HepG2 (cell line): ENCODE measurements around the gene GUCA2B. TPM values are rescaled to one million over a fixed set of nuclear protein-coding genes. Genes with fewer than 3 reads are reported as not detected.

Source experiments
- ATAC-seq: fragments of 200-7000 bp; cut with Tn5 transposase; 3 replicates; pipeline ENCODE4 v1.9.1; 2020; ENCODE audit warnings: mild to moderate bottlenecking, moderate library complexity
- BruUV-seq: library from RNA; stranded (reverse); fragments of 400-500 nt; replicated peaks from 2 replicates; lab custom pipeline; 2021; lab: Mats Ljungman, UMichigan
- CTCF ChIA-PET: fragments of 300-600 bp; formaldehyde crosslinking; extraction: SDS; loops from one replicate; lab custom pipeline; 2021; ENCODE audit warnings: low total read pairs, inconsistent platforms, low intra/inter-chr PET ratio; lab: Yijun Ruan, JAX
- POLR2A ChIA-PET: fragments of 350-600 bp; sonication (Branson Sonifier 250); formaldehyde crosslinking; loops from one replicate; lab custom pipeline; 2020; ENCODE audit warnings: antibody characterized with exemption, inconsistent platforms; lab: Yijun Ruan, JAX
- DNase-seq: peaks from one replicate; pipeline ENCODE4 v3.0.0-alpha.2; 2015; ENCODE audit warnings: low spot score
- FAIRE-seq: peaks from 3 replicates; lab custom pipeline; 2011; peaks lifted over from hg19 to GRCh38; lab: Jason Lieb, UNC
- H2AFZ ChIP-seq: one replicate; pipeline ENCODE4 v1.6.1; 2011; ENCODE audit warnings: low read length, inconsistent platforms
- H3K27ac ChIP-seq: fragments of 300-600 bp; 3 replicates; pipeline ENCODE4 v1.8.0; 2011; ENCODE audit warnings: mixed run types, mild to moderate bottlenecking, mixed read lengths, low read length, inconsistent platforms; ENCODE audit not compliant: insufficient read depth; ENCODE audit errors: extremely low read length
- H3K27me3 ChIP-seq, 2 experiments: fragments of 200-600 bp in 1 of 2; 2 replicates in 1 of 2; 3 replicates in 1 of 2; pipeline versions ENCODE4 v1.6.0 to v1.8.0; 2011; ENCODE audit warnings: low read length in 2 of 2, mild to moderate bottlenecking in 2 of 2, moderate library complexity in 2 of 2, inconsistent platforms in 1 of 2; ENCODE audit not compliant: insufficient read depth in 2 of 2, control insufficient read depth in 1 of 2
- H3K36me3 ChIP-seq, 2 experiments: fragments of 200-600 bp in 1 of 2; replicated peaks in 1 of 2; 2 replicates in 1 of 2; 3 replicates in 1 of 2; pipeline versions ENCODE4 v1.5.1 to v1.8.0; 2011; ENCODE audit warnings: low read length in 2 of 2, inconsistent platforms in 1 of 2; ENCODE audit not compliant: insufficient read depth in 2 of 2, control insufficient read depth in 1 of 2
- H3K4me1 ChIP-seq: 2 replicates; pipeline ENCODE4 v1.5.1; 2012; ENCODE audit warnings: low read length, inconsistent platforms; ENCODE audit not compliant: insufficient read depth
- H3K4me2 ChIP-seq: 2 replicates; pipeline ENCODE4 v1.6.0; 2011; ENCODE audit warnings: low read depth, low read length, inconsistent platforms
- H3K4me3 ChIP-seq, 3 experiments: fragments of 200-600 bp in 1 of 3; sonication (generic), shearing (Covaris generic) in 1 of 3; replicated peaks in 1 of 3; 2 replicates each; pipeline ENCODE4 v1.5.1; 2011 to 2016; ENCODE audit warnings: low read length in 3 of 3, inconsistent platforms in 2 of 3, low read depth in 2 of 3, mild to moderate bottlenecking in 2 of 3, control low read depth in 1 of 3, mixed read lengths in 1 of 3; ENCODE audit not compliant: insufficient read depth in 1 of 3
- H3K79me2 ChIP-seq: one replicate; pipeline ENCODE4 v1.6.1; 2011; ENCODE audit warnings: low read length, inconsistent platforms; ENCODE audit not compliant: insufficient read depth
- H3K9ac ChIP-seq: 2 replicates; pipeline ENCODE4 v1.6.0; 2011; ENCODE audit warnings: mild to moderate bottlenecking, low read depth, low read length, inconsistent platforms; ENCODE audit not compliant: insufficient read depth
- H3K9me3 ChIP-seq: 2 replicates; pipeline ENCODE4 v1.5.1; 2012; ENCODE audit warnings: mild to moderate bottlenecking, low read length
- H4K20me1 ChIP-seq: 2 replicates; pipeline ENCODE4 v1.6.0; 2011; ENCODE audit warnings: inconsistent platforms, mild to moderate bottlenecking, low read length, moderate library complexity; ENCODE audit not compliant: insufficient read depth
- AGO2 ChIP-seq: fragments of 200-400 bp; formaldehyde crosslinking; optimal IDR thresholded peaks from 2 replicates; pipeline ENCODE3; 2017; ENCODE audit warnings: mild to moderate bottlenecking, low read depth, low read length, moderate library complexity
- ARHGAP35 ChIP-seq: sonication (generic); formaldehyde crosslinking; IDR thresholded peaks from 2 replicates; pipeline ENCODE4 v1.9.0; 2022; ENCODE audit warnings: mild to moderate bottlenecking, inconsistent platforms, moderate library complexity, missing genetic modification reagents, borderline replicate concordance
- HMG20A ChIP-seq: IDR thresholded peaks from 2 replicates; pipeline ENCODE4 v1.6.1; 2016; ENCODE audit warnings: borderline replicate concordance
- HMGXB4 ChIP-seq, 2 experiments: sonication (generic) in 1 of 2; formaldehyde crosslinking in 1 of 2; IDR thresholded peaks; 2 replicates each; pipeline versions ENCODE4 v1.4.0 to v1.6.1; 2018 to 2020; ENCODE audit warnings: missing genetic modification reagents in 2 of 2, borderline replicate concordance in 1 of 2, low read depth in 1 of 2, mild to moderate bottlenecking in 1 of 2, missing biosample characterization in 1 of 2
- HNRNPH1 ChIP-seq: fragments of 200-400 bp; formaldehyde crosslinking; optimal IDR thresholded peaks from 2 replicates; pipeline ENCODE3; 2017; ENCODE audit warnings: mild to moderate bottlenecking, low read depth, low read length
- HOXA5 ChIP-seq: sonication (generic); formaldehyde crosslinking; IDR thresholded peaks from 2 replicates; pipeline ENCODE4 v1.4.0; 2020; ENCODE audit warnings: missing genetic modification reagents
- MBD4 ChIP-seq: IDR thresholded peaks from 2 replicates; pipeline ENCODE4 v1.6.1; 2012; ENCODE audit warnings: low read length, inconsistent platforms, borderline replicate concordance
- PAXIP1 ChIP-seq: sonication (generic); formaldehyde crosslinking; conservative IDR thresholded peaks from 2 replicates; pipeline ENCODE4 v1.4.0; 2020; ENCODE audit warnings: mild to moderate bottlenecking, missing genetic modification reagents, moderate library complexity
- SMAD3 ChIP-seq: sonication (generic); formaldehyde crosslinking; IDR thresholded peaks from 2 replicates; pipeline ENCODE4 v1.4.0; 2020; ENCODE audit warnings: missing genetic modification reagents
- SMARCC2 ChIP-seq: fragments of 450-650 bp; IDR thresholded peaks from 2 replicates; pipeline ENCODE4 v1.6.1; 2017; ENCODE audit warnings: antibody characterized with exemption, mild to moderate bottlenecking
- SMC3 ChIP-seq: IDR thresholded peaks from 2 replicates; pipeline ENCODE4 v1.6.1; 2011; ENCODE audit warnings: low read length, improper control_type of control experiment
- SOX5 ChIP-seq: IDR thresholded peaks from 2 replicates; pipeline ENCODE4 v1.6.1; 2016; ENCODE audit warnings: borderline replicate concordance
- STAG1 ChIP-seq: sonication (generic); formaldehyde crosslinking; IDR thresholded peaks from 2 replicates; pipeline ENCODE4 v1.4.0; 2020; ENCODE audit warnings: missing genetic modification reagents
- TARDBP ChIP-seq: sonication (generic); formaldehyde crosslinking; IDR thresholded peaks from 2 replicates; pipeline ENCODE4 v1.8.0; 2022; ENCODE audit warnings: mild to moderate bottlenecking, missing genetic modification reagents
- XRCC5 ChIP-seq: fragments of 200-400 bp; formaldehyde crosslinking; optimal IDR thresholded peaks from 2 replicates; pipeline ENCODE3; 2017; ENCODE audit warnings: mild to moderate bottlenecking, low read length
- ZMYM4 ChIP-seq: sonication (generic); formaldehyde crosslinking; IDR thresholded peaks from 2 replicates; pipeline ENCODE4 v1.8.1; 2023; ENCODE audit warnings: mild to moderate bottlenecking, missing genetic modification reagents
- WGBS: methylation state at CpG from one replicate; pipeline ENCODE4 v1.1.6; 2017; ENCODE audit warnings: low lambda C conversion rate; 5-methylcytosine and 5-hydroxymethylcytosine counted together
- in situ Hi-C: cut with HindIII; loops from 2 replicates; pipeline ENCODE4 v1.10.0; 2017; ENCODE audit warnings: low pct_unique_long_range_greater_than_20kb; ENCODE audit not compliant: extremely low pct_ligation_motif_present
- intact Hi-C: fragments of 100-400 bp; cut with micrococcal nuclease; formaldehyde crosslinking; loops from one replicate; pipeline ENCODE4 v1.10.0; 2022; ENCODE audit not compliant: unreplicated experiment
- polyA plus RNA-seq, 8 experiments: library from polyadenylated mRNA; depleted of rRNA in 3 of 8; stranded (reverse) in 7 of 8; unstranded in 1 of 8; fragments of >200 nt; fragmentation: Illumina TruSeq in 4 of 8; extraction: Trizol in 4 of 8; gene quantifications; 2 replicates each; pipeline versions ENCODE4 v1.2.1 to v1.2.3, GENCODE V29; 2011 to 2016; ENCODE audit warnings: low read depth in 4 of 8, missing spikeins in 1 of 8, mixed read lengths in 1 of 8; ENCODE audit not compliant: insufficient read depth in 1 of 8
- total RNA-seq, 5 experiments: library from RNA; depleted of rRNA; stranded (reverse); fragments of >200 nt; fragmentation: Illumina TruSeq; extraction: Trizol; gene quantifications; 2 replicates each; pipeline ENCODE4 v1.2.3, GENCODE V29; 2016; ENCODE audit warnings: low read depth in 1 of 5
- TF ChIP-seq, protein P1 (sequence below): sonication (generic); formaldehyde crosslinking; IDR thresholded peaks from 2 replicates; pipeline ENCODE4 v1.5.0; 2020; ENCODE audit warnings: mild to moderate bottlenecking, missing genetic modification reagents, moderate library complexity

GUCA2B gene
- total and polyA plus RNA-seq, 2 of the 13 experiments (the other 11 are each of a cell fraction or from before 2014, with no cell fraction given) = not detected

DNA sequence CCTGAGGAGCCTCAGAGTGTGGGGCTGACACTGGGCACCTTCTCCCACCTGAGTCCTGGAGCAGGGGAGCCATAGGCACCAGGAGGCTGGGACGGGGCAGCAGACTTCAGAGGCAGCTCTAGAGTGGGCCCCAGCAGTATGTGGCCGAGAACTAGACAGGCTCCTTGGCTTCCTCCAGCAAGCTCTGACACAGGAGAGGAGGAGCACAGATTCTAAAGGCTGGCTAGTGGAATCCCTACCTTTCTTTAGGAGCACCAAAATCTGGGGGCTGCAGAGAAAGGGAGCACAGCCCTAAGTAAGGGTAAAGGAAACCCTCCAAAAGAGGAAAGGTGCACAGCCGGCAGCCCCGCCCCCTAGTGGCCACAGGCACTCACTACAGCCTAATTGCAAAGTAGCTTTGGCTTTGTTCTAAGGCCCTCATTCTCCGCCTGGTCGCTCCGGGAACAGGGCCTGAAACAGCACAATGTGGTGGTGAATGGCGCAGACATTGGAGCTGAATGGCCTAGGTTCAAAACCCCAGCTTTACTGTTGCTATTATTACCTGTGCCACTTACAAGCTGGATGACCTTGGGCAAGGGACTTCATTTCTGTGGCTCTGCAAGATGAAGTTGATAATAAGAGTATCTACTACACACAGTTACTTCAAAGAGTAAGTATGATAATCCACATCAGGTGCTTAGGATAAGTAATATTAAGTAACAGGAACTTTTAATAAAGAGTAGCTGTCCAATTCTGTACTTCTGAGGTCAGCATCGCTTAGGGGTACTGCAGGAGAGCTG, 20.1 kb downstream of the GUCA2B start:
- TF ChIP-seq HMG20A (CRISPR knock-in tag) (no peak), ZMYM4 (CRISPR knock-in tag) (0 out of 2 replicates have a peak, but pooled peaks have one; percentile 27), PAXIP1 (CRISPR knock-in tag) (no peak), HOXA5 (0 out of 2 replicates have a peak, but pooled peaks have one; percentile 30), MBD4 (no peak), SMARCC2 (no peak), TARDBP (CRISPR knock-in tag) (0 out of 2 replicates have a peak, but pooled peaks have one; percentile 31), SMAD3 (CRISPR knock-in tag) (no peak), ARHGAP35 (no peak), SMC3 (peak; percentile 62), HNRNPH1 (no peak), HMGXB4 (CRISPR knock-in tag; IDR thresholded peaks at IDR 0.05; ENCODE audit: borderline replicate concordance in 1 of 2, low read depth in 1 of 2) (0 out of 4 replicates have a peak, but pooled peaks of 1 of the 2 experiments have one; percentile 21), XRCC5 (peak; percentile 88), STAG1 (peak; percentile 50), SOX5 (CRISPR knock-in tag) (no peak), AGO2 (peak; percentile 11)
- TF ChIP-seq, protein P1, sequence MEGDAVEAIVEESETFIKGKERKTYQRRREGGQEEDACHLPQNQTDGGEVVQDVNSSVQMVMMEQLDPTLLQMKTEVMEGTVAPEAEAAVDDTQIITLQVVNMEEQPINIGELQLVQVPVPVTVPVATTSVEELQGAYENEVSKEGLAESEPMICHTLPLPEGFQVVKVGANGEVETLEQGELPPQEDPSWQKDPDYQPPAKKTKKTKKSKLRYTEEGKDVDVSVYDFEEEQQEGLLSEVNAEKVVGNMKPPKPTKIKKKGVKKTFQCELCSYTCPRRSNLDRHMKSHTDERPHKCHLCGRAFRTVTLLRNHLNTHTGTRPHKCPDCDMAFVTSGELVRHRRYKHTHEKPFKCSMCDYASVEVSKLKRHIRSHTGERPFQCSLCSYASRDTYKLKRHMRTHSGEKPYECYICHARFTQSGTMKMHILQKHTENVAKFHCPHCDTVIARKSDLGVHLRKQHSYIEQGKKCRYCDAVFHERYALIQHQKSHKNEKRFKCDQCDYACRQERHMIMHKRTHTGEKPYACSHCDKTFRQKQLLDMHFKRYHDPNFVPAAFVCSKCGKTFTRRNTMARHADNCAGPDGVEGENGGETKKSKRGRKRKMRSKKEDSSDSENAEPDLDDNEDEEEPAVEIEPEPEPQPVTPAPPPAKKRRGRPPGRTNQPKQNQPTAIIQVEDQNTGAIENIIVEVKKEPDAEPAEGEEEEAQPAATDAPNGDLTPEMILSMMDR (CRISPR knock-in tag) = peak; percentile 86
- H3K4me2 ChIP-seq = no peak overlapping the region
- intact Hi-C loops = loop anchor here (1.0 kb wide), 1 partner anchor 26 kb away; no protein-coding TSS in a partner anchor
- no peak overlapping the region for H3K4me3 ChIP-seq
- no peaks in the 10 kb centered on the region for H3K27me3 ChIP-seq
- no peak overlapping the region for H2AFZ ChIP-seq
- no peak overlapping the region for H3K9ac ChIP-seq
- ATAC-seq = peak; percentile 60
- ChIA-PET CTCF (interaction anchor here (3.0 kb wide), 1 partner anchor 26 kb away, joined by 31 read pairs; no protein-coding TSS in a partner anchor), POLR2A (no interaction called here)
- no peaks in the 10 kb centered on the region for H4K20me1 ChIP-seq
- DNase-seq = peak; percentile 18
- H3K27ac ChIP-seq = no peak overlapping the region
- peaks cover 14% of the 10 kb centered on the region for H3K4me1 ChIP-seq
- FAIRE-seq = peak; percentile 61
- H3K9me3 ChIP-seq = no peaks in the 10 kb centered on the region
- in situ Hi-C loops = no loop called here
- 42% methylated on average over 9 of the region's 9 CpGs for WGBS
- BruUV-seq = no TSS peak
- no peaks in the 10 kb centered on the region for H3K79me2 ChIP-seq
- no peaks in the 10 kb centered on the region for H3K36me3 ChIP-seq
